Tibial artery (tissue), 4 donors: Measurements from ENCODE around the gene CPT1C.

Source experiments
- DNase-seq, 2 donors: peaks; one replicate each; pipeline ENCODE4 v3.0.0-alpha.2; 2019
- H3K27ac ChIP-seq, 2 donors: fragments of 200-600 bp; sonication (generic) in 1 of 2; 1 replicate in 1 of 2; 2 replicates in 1 of 2; pipeline ENCODE4 v1.5.1; 2018 to 2019; ENCODE audit warnings: mild to moderate bottlenecking in 1 of 2
- H3K27me3 ChIP-seq, 2 donors: fragments of 200-600 bp; sonication (generic) in 1 of 2; one replicate each; pipeline versions ENCODE4 v1.5.1 to v1.6.0; 2016 to 2019
- H3K36me3 ChIP-seq, 3 donors: fragments of 200-600 bp; sonication (generic) in 2 of 3; one replicate each; pipeline ENCODE4 v1.5.1; 2016 to 2019; ENCODE audit warnings: mild to moderate bottlenecking in 2 of 3
- H3K4me1 ChIP-seq, 4 donors: fragments of 200-600 bp; sonication (generic) in 2 of 4; 1 replicate in 3 of 4; 2 replicates in 1 of 4; pipeline ENCODE4 v1.5.1; 2016 to 2019
- H3K4me3 ChIP-seq, 2 donors: fragments of 200-600 bp; sonication (generic) in 1 of 2; 1 replicate in 1 of 2; 2 replicates in 1 of 2; pipeline ENCODE4 v1.5.1; 2018 to 2019; ENCODE audit warnings: mild to moderate bottlenecking in 2 of 2
- H3K9me3 ChIP-seq, 3 donors: fragments of 200-600 bp; sonication (generic) in 1 of 3; one replicate each; pipeline ENCODE4 v1.5.1; 2016 to 2019
- CTCF ChIP-seq, 2 experiments: fragments of 200-600 bp in 1 of 2; fragments of 450-650 bp in 1 of 2; IDR thresholded peaks; one replicate each; pipeline ENCODE4 v1.5.1; 2017 to 2019; ENCODE audit warnings: antibody characterized with exemption in 2 of 2, mild to moderate bottlenecking in 1 of 2, moderate library complexity in 1 of 2
- intact Hi-C: fragments of 100-400 bp; cut with DNase I; formaldehyde crosslinking; loops from one replicate; pipeline ENCODE4 v1.15.0; 2023; ENCODE audit warnings: low total_unique reads

Gene CPT1C

GRCh38 chr19:49690656-49691242, at the start of gene CPT1C:
TSS of gene CPT1C (plus strand) at chr19:49691116. CDS start at chr19:49692253, 1,137 bp downstream.
- Histone ChIP-seq H3K27me3 (peaks cover 0 to 23% of the 10 kb centered on the region in 2 donors), H3K27ac (peak within 1 kb of the TSS; percentile 29 to 54), H3K4me3 (peak within 1 kb of the TSS; percentile 46 to 54), H3K9me3 (no peaks in the 10 kb centered on the region), H3K4me1 (peaks cover 0 to 31% (median 25%) of the 10 kb centered on the region in 4 donors), H3K36me3 (peaks cover 8 to 25% (median 24%) of the 10 kb centered on the region in 3 donors)
- peak; percentile 75 to 86 for DNase-seq
- TF ChIP-seq CTCF (IDR thresholded peaks at IDR 0.05): no peak
- intact Hi-C loops: no loop called here

- Histone ChIP-seq H3K9me3 (no peaks in the 10 kb centered on the region), H3K4me1 (peaks cover 5 to 52% (median 38%) of the 10 kb centered on the region in 4 donors)
These were observed 49.0 kb upstream of the CPT1C start, which contains the start of gene SCAF1 for GRCh38 chr19:49641688-49642491. TSS of gene SCAF1 (plus strand) at chr19:49642209. CDS start at chr19:49645027, 2,818 bp downstream.

GRCh38 chr19:49642492-49643035, 48.4 kb upstream of the CPT1C start:
- peaks cover 12 to 29% (median 22%) of the 10 kb centered on the region in 3 donors for H3K36me3 ChIP-seq
- no peaks in the 10 kb centered on the region for H3K27me3 ChIP-seq
- peak overlapping the region; percentile 95 for H3K27ac ChIP-seq
- peak overlapping the region; percentile 92 to 99 for H3K4me3 ChIP-seq
- intact Hi-C loops: no loop called here
- no peak for DNase-seq
- H3K9me3 ChIP-seq: no peaks in the 10 kb centered on the region
- H3K4me1 ChIP-seq: peaks cover 5 to 47% (median 33%) of the 10 kb centered on the region in 4 donors
- no peak for TF ChIP-seq CTCF (IDR thresholded peaks at IDR 0.05)

More at GRCh38 chr19:49641688-49642491, 49.0 kb upstream of the CPT1C start, which contains the start of gene SCAF1:
- intact Hi-C loops: no loop called here
- Histone ChIP-seq H3K36me3 (peaks cover 6 to 23% (median 17%) of the 10 kb centered on the region in 3 donors), H3K27me3 (no peaks in the 10 kb centered on the region), H3K4me3 (peak within 1 kb of the TSS; percentile 92 to 99), H3K27ac (peak within 1 kb of the TSS; percentile 95 to 97)
- DNase-seq: peak; percentile 99 to 100
- no peak for TF ChIP-seq CTCF (IDR thresholded peaks at IDR 0.05)

GRCh38 chr19:49643466-49643865, 47.5 kb upstream of the CPT1C start:
- Histone ChIP-seq H3K4me1 (peaks cover 5 to 40% (median 29%) of the 10 kb centered on the region in 4 donors), H3K27ac (peak overlapping the region in 1 of 2 donors; percentile 95), H3K4me3 (no peak overlapping the region), H3K9me3 (no peaks in the 10 kb centered on the region), H3K27me3 (no peaks in the 10 kb centered on the region), H3K36me3 (peaks cover 16 to 38% (median 22%) of the 10 kb centered on the region in 3 donors)
- DNase-seq: no peak
- intact Hi-C loops: no loop called here
- TF ChIP-seq CTCF (IDR thresholded peaks at IDR 0.05): no peak

- Histone ChIP-seq H3K27ac (no peak overlapping the region), H3K36me3 (peaks cover 28 to 59% (median 38%) of the 10 kb centered on the region in 3 donors), H3K4me3 (no peak overlapping the region), H3K4me1 (peaks cover 5 to 34% (median 25%) of the 10 kb centered on the region in 4 donors), H3K27me3 (no peaks in the 10 kb centered on the region), H3K9me3 (no peaks in the 10 kb centered on the region)
- DNase-seq: no peak
- no peak for TF ChIP-seq CTCF (IDR thresholded peaks at IDR 0.05)
- intact Hi-C loops: no loop called here
These were observed 45.3 kb upstream of the CPT1C start for GRCh38 chr19:49645592-49645991.
